Activated CD8-positive, alpha-beta T cell treated with anti-CD3 and anti-CD28 coated beads for 36 hours (primary cell): ENCODE measurements around the gene HHIPL1. TPM values are rescaled to one million over a fixed set of nuclear protein-coding genes. Genes with fewer than 3 reads are reported as not detected.

Experiments
- ATAC-seq: fragments of 200-7000 bp; cut with Tn5 transposase; one replicate; pipeline ENCODE4 v1.10.0; 2021; ENCODE audit warnings: mild to moderate bottlenecking, moderate library complexity
- CTCF ChIA-PET: fragments of 350-600 bp; sonication (Branson Sonifier 250); formaldehyde crosslinking; loops from one replicate; lab custom pipeline; 2021; ENCODE audit warnings: antibody characterized with exemption; lab: Charles Lee
- POLR2A ChIA-PET: fragments of 350-600 bp; sonication (Branson Sonifier 250); formaldehyde crosslinking; loops from one replicate; lab custom pipeline; 2021; ENCODE audit warnings: antibody characterized with exemption; lab: Charles Lee
- DNase-seq: peaks from one replicate; pipeline ENCODE4 v3.0.0-alpha.2; 2020
- H3K27ac Mint-ChIP-seq: one replicate; pipeline ENCODE4 v1.8.0; 2021; ENCODE audit warnings: mild to moderate bottlenecking, mixed read lengths
- H3K27me3 Mint-ChIP-seq: one replicate; pipeline ENCODE4 v1.8.0; 2021; ENCODE audit warnings: mixed read lengths
- H3K36me3 Mint-ChIP-seq: one replicate; pipeline ENCODE4 v1.8.0; 2021; ENCODE audit warnings: low read depth, mixed read lengths
- H3K4me1 Mint-ChIP-seq: one replicate; pipeline ENCODE4 v1.8.0; 2021; ENCODE audit warnings: low read depth, mixed read lengths
- H3K4me3 Mint-ChIP-seq: one replicate; pipeline ENCODE4 v1.8.0; 2021; ENCODE audit warnings: mild to moderate bottlenecking, moderate library complexity, mixed read lengths
- H3K9me3 Mint-ChIP-seq: one replicate; pipeline ENCODE4 v1.8.0; 2021; ENCODE audit warnings: mixed read lengths
- CTCF ChIP-seq: fragments of 200-600 bp; IDR thresholded peaks from one replicate; pipeline ENCODE4 v1.8.0; 2022; ENCODE audit warnings: antibody characterized with exemption, mild to moderate bottlenecking
- intact Hi-C: fragments of 100-400 bp; cut with micrococcal nuclease; formaldehyde crosslinking; loops from one replicate; pipeline ENCODE4 v1.10.0; 2022
- total RNA-seq, 2 experiments: library from RNA; stranded (reverse); gene quantifications; one replicate each; pipeline ENCODE4 v1.2.3, GENCODE V29; 2021

The HHIPL1 gene
- total RNA-seq, 2 experiments from 2014 or later: 0.05 to 0.07 TPM

- Mint-ChIP-seq H3K36me3 (no peaks in the 10 kb centered on the region), H3K27ac (no peak overlapping the region), H3K4me3 (no peak overlapping the region), H3K9me3 (no peaks in the 10 kb centered on the region), H3K27me3 (peaks cover 23% of the 10 kb centered on the region), H3K4me1 (peaks cover 4% of the 10 kb centered on the region)
- no peak for TF ChIP-seq CTCF
- intact Hi-C loops: no loop called here
- POLR2A ChIA-PET: no interaction called here
- ATAC-seq: no peak
- DNase-seq: no peak
- CTCF ChIA-PET: no interaction called here
Measured at GRCh38 chr14:99624024-99624423, 20.9 kb upstream of the HHIPL1 start.

GRCh38 chr14:99624971-99625370 is 20.0 kb upstream of the HHIPL1 start:
- Mint-ChIP-seq H3K36me3 (no peaks in the 10 kb centered on the region), H3K4me1 (peaks cover 4% of the 10 kb centered on the region), H3K4me3 (no peak overlapping the region), H3K27me3 (peaks cover 21% of the 10 kb centered on the region), H3K9me3 (no peaks in the 10 kb centered on the region), H3K27ac (no peak overlapping the region)
- CTCF ChIA-PET: no interaction called here
- intact Hi-C loops: no loop called here
- ATAC-seq: no peak
- no peak for TF ChIP-seq CTCF
- POLR2A ChIA-PET: no interaction called here
- DNase-seq: no peak

- Mint-ChIP-seq H3K4me3 (no peak overlapping the region), H3K9me3 (no peaks in the 10 kb centered on the region), H3K27ac (no peak overlapping the region), H3K4me1 (peaks cover 4% of the 10 kb centered on the region), H3K36me3 (no peaks in the 10 kb centered on the region), H3K27me3 (peaks cover 20% of the 10 kb centered on the region)
- DNase-seq (no peak), ATAC-seq (no peak)
- intact Hi-C loops: no loop called here
- no peak for TF ChIP-seq CTCF
- ChIA-PET POLR2A (no interaction called here), CTCF (no interaction called here)
Measured at GRCh38 chr14:99625476-99625875, 19.5 kb upstream of the HHIPL1 start.

GRCh38 chr14:99626041-99626648 is 18.8 kb upstream of the HHIPL1 start:
- H3K27me3 Mint-ChIP-seq: peaks cover 20% of the 10 kb centered on the region
- H3K36me3 Mint-ChIP-seq: no peaks in the 10 kb centered on the region
- no peak for ATAC-seq
- CTCF ChIA-PET: interaction anchor here (1.8 kb wide), 1 partner anchor 108 kb away, joined by 8 read pairs; no protein-coding TSS in a partner anchor
- H3K27ac Mint-ChIP-seq: no peak overlapping the region
- no peaks in the 10 kb centered on the region for H3K9me3 Mint-ChIP-seq
- DNase-seq: no peak
- peaks cover 4% of the 10 kb centered on the region for H3K4me1 Mint-ChIP-seq
- intact Hi-C loops: no loop called here
- TF ChIP-seq CTCF: no peak
- no peak overlapping the region for H3K4me3 Mint-ChIP-seq
- POLR2A ChIA-PET: no interaction called here

- ATAC-seq (no peak), DNase-seq (no peak)
- Mint-ChIP-seq H3K27me3 (peaks cover 18% of the 10 kb centered on the region), H3K36me3 (no peaks in the 10 kb centered on the region), H3K27ac (no peak overlapping the region), H3K4me1 (peaks cover 4% of the 10 kb centered on the region), H3K9me3 (no peaks in the 10 kb centered on the region), H3K4me3 (no peak overlapping the region)
- ChIA-PET CTCF (interaction anchor here (0.9 to 1.8 kb wide), 2 partner anchors 108 to 109 kb away, joined by 3 to 8 read pairs; no protein-coding TSS in a partner anchor), POLR2A (no interaction called here)
- no peak for TF ChIP-seq CTCF
- intact Hi-C loops: no loop called here
Measured at GRCh38 chr14:99627100-99627499, 17.8 kb upstream of the HHIPL1 start.
